ENCODE data around the gene GRM3.

DNA sequence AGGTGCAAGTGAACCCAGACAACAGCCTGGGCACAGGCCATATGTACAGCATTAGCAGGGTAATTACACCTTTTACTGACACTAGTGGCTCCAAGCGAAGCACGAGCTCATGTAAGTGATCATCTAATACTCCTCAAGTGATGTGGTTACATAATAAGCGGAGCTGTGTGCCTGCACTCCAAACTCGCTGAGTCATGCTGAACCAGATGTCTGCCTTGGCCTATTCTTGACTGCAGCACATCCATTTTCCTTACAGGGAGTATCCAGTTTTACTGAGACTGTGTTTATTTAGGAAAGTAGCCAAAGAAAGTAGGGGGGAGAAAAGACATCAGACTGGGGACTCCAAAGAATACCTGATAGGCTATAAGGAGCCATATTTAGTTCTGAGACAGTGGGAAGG is 90.1 kb downstream of the GRM3 start:
- no peak for TF ChIP-seq POLR2AphosphoS5 (IDR thresholded peaks at IDR 0.05)
- TF ChIP-seq, protein P1, sequence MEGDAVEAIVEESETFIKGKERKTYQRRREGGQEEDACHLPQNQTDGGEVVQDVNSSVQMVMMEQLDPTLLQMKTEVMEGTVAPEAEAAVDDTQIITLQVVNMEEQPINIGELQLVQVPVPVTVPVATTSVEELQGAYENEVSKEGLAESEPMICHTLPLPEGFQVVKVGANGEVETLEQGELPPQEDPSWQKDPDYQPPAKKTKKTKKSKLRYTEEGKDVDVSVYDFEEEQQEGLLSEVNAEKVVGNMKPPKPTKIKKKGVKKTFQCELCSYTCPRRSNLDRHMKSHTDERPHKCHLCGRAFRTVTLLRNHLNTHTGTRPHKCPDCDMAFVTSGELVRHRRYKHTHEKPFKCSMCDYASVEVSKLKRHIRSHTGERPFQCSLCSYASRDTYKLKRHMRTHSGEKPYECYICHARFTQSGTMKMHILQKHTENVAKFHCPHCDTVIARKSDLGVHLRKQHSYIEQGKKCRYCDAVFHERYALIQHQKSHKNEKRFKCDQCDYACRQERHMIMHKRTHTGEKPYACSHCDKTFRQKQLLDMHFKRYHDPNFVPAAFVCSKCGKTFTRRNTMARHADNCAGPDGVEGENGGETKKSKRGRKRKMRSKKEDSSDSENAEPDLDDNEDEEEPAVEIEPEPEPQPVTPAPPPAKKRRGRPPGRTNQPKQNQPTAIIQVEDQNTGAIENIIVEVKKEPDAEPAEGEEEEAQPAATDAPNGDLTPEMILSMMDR (IDR thresholded peaks at IDR 0.05), result no peak

Data from breast epithelium (tissue), 3 donors.